GM21786 (cell line): ENCODE measurements around the gene TAT.
A peak's percentile ranks its signal among the peaks of the same experiment; 100 is the strongest.
"Not testable (repeated sequence)": the region's sequence is repeated elsewhere in the genome, so short reads cannot be mapped to it uniquely, and the experiment has no call there.

Source experiments
- ATAC-seq: cut with Tn5 transposase; IDR thresholded peaks from one replicate; pipeline ENCODE4 v1.9.1; 2021; ENCODE audit not compliant: unreplicated experiment

TAT gene

DNA sequence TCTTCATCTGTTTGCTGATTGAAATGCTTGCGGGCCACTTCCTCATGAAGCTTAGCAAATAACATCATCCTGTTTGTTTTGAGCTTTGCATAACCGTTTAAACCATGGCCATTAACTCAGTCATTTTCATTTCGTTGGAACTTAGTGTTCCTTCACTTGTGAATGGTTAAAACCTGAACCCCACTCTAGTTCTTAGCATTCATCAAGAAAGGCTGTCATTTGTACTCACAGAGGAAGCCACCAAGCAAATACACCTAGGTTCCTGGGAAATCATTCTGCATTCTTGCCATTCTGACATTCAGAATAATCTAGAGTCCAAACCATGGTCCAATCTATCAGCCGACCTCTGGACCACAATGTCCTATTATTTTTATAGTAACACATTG is 8.4 kb upstream of the TAT start:
- ATAC-seq, result no peak

GRCh38 chr16:71584543-71585317 is 7.8 kb upstream of the TAT start:
- ATAC-seq, result no peak

DNA sequence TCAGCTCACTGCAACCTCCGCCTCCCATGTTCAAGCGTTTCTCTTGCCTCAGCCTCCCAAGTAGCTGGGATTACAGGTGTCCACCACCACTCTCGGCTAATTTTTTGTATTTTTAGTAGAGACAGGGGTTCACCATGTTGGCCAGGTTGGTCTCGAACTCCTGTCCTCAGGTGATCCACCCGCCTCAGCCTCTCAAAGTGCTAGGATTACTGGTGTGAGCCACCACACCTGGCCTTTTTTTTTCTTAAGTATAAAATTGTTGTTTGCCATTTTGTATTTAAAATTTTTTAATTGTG is 5.6 kb upstream of the TAT start:
- ATAC-seq, result not testable (repeated sequence)

- ATAC-seq, result no peak
These were observed 2.2 kb downstream of the TAT start for GRCh38 chr16:71574702-71575101.

- no peak for ATAC-seq
These were observed 3.4 kb downstream of the TAT start for GRCh38 chr16:71573387-71574094.

DNA sequence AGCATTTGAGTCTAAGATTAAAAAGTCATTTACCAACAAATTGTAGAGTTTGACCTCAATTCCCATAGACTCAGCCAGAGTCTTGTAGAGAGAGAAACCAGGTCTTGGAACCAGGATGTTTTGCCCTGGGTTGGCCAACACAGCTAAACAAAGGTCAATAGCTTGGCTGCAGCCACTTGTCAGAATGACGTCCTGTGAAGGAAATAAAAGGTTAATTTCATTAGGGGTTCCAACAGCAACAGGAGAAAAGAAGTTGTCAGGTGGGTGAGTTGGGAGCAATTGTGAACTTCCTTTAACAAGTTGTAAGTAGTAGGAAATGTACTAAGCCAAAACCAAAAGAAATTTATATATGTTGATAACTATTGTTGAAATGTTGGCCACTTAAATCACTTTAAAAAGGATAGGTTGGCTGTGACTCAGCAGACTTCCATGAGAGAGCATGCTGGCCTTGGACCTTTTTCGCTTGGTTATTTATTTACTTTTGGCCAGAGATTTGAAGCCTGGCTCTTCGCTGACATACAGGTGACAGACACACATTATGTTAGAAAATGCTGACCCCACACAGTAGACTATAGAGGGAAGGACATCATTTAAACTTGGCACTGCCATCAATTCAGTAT is 4.3 kb downstream of the TAT start:
- no peak for ATAC-seq

GRCh38 chr16:71570144-71570543 is 6.7 kb downstream of the TAT start:
- no peak for ATAC-seq

DNA sequence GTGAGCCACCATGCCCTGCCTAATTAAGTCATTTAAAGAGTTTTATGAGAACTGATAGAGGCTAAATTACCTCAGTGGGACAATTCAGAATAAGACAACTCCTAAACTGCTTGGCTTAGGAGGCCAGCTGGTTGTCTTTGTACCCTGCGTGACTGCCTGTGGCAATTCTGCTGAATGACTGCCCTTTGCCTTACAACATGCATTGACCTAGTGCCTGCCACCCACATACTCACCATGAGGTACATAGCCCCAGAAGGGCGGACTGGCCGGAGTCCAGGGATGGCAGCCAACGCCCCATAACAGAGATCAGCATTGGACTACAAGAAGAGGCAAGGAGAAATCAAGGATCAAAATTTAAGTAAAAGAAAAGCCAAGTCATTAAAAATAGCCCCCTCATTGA is 7.3 kb downstream of the TAT start:
- no peak for ATAC-seq

- no peak for ATAC-seq
These were observed 8.3 kb downstream of the TAT start for GRCh38 chr16:71568551-71568950.

- ATAC-seq, result no peak
These were observed 9.0 kb downstream of the TAT start for GRCh38 chr16:71567931-71568330.

DNA sequence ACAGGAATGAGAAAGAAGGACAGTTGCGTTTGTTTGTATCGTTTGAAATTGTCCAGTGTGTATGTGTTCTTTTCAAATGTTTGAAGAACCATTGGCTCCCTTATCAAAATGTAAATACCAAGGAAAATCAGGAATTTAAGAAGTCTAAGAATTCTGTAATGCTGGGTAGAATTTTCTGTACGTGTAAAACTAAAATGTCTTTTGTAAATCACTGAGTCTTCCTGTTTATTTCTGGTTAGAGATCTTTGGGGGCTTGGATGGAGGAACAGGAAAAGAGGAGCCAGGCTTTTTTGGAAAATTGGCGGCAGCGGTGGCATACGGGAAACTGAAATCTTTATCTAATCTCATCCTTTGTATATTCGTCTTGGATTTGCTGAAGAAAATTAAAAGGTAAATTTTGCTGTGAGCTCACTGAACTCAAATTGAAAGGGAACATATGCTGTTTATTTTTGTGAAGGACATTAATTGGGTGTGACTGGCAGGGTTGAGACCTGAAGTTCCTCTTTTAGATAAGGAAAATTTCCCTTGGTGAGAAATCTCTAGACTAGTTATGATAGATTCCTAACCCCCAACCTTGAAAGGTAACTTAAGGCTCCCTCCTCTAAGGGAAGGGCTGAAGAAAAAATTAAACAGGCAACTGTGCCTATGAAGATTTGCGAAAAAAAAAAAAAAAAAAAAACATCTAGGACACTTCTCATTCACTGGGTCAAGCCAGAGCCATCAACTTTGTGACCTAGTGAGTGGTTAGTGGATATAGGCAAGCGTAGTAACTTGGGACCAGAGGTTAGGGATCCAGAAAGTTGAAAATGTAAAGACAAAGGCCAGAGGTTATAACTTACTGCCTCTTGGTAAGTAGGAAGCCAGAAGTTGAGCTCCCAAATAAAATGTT is 10.8 kb downstream of the TAT start:
- no peak for ATAC-seq

DNA sequence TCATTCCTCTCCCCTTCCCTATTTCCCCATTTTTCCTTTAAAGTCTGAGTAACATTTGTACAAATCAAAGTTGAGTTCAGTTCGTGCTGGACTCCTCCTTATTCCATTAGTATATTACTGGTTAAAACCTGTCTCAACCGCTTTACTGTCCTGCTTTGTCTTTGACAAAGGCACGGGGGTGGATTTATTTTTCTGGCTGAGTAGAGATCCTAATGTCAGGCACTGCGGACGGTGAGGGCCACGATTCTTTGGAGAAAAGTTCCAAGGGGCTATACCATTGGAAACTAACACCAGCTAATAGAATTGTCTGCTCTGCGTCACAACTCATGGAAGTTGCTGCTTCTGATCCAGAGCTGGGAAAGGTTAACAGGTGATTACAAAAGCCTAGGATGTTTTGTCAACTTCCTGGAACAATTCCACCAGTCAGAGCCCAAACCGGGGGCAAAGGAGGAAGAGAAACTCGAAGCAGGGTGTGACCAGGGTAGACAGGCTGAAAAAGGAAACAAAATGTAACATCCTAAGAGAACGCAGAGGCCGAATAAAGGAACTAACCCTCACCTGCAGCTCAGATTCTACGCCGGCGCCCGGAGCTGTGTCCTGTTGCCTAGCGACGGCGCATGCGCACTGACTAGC is 12.4 kb downstream of the TAT start:
- peak; percentile 88 for ATAC-seq

- no peak for ATAC-seq
These were observed 14.3 kb downstream of the TAT start for GRCh38 chr16:71562552-71562951.

GRCh38 chr16:71561886-71562285 is 15.0 kb downstream of the TAT start:
- not testable (repeated sequence) for ATAC-seq

DNA sequence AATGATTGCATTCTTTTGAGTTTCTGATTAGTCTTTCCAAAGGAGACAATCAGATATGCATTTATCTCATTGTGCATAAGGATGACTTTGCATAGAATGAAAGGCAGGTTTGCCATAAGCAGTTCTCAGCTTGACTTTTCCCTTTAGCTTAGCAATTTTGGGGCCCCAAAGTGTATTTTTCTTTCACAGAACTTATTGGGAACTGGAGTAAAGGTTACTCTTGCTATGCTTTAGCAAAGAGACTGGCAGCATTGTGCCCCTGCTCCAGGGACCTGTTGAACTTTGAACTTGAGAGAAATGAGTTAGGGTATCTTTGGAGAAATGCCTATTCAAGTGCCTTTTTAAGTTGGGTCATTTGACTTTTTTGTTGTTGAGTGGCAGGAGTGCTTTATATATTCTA is 17.0 kb downstream of the TAT start:
- no peak for ATAC-seq

DNA sequence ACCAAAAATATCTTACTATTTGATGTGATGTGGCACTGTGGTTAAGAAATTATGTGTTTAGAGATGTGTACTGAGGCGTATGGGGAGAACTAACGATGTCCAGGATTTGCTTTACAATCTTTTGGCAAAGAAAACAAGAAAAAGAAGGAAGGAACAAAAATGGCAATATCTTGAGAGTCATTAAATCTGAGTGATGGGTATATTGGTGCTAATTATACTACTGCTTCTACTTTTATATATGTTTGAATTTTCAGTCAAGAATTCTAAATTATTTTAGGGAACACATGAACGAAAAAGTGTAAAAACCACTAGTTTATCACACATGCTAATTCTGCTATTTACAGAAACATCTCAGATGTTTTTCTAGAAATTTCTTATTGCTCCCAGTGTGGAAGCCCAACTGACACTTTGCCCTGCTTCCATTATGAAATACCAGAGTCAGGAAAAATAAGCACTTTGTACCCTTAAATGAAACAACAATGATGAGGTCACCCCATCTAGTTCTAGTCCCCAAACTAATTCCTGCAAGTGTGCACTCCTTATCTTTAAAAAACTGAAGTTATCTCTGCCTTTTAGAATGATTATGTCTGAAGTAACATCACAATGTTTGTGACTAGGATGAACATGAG is 18.8 kb downstream of the TAT start:
- ATAC-seq, result no peak

- ATAC-seq, result no peak
These were observed 19.6 kb downstream of the TAT start for GRCh38 chr16:71557299-71557698.

- ATAC-seq, result no peak
These were observed 21.5 kb downstream of the TAT start for GRCh38 chr16:71555230-71555891.

DNA sequence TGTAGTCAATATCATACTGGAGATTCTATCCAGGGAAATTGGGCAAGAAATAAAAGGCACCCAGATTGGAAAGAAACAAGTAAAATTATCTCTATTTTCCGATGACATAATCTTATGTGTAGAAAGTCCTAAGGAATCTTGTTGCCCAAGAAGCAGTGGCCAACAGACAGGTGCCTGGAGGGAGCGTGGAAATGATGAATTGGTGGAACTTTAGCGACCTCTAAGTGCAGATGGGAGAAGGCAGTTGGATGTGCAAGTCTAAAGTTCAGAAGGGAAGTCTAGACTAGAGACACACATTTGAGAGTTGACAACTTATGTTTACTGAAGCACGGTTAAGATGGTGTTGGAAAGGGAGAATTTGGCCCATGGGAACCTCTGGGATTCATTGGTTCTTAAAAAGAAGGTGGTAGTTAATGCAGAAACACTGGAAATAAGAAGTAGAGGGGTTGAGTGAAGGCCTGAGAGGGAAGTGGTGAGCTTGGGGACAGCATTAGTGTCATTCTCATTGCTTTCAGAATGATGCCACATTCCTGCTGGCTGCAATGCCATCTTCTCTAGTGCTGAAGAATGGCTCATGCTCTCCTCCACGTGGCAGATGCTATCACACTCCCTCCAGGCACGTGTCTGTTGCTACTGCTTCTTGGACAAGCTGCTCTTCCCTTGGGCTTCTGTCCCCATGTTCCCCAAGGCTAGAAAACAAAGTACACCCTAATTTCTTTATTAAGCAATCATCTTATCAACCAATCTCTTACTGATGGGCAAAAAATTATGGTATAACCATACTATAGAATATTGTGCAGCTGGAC is 24.0 kb downstream of the TAT start:
- ATAC-seq, result no peak
